Activated CD4-positive, CD25-positive, alpha-beta regulatory T cell treated with anti-CD3 and anti-CD28 coated beads, Interleukin-2, amount 50 U/mL, for 16 hours (primary cell): Measurements from ENCODE around the gene GPC6.

Source experiments
- DNase-seq: peaks from one replicate; pipeline ENCODE4 v3.0.0-alpha.2; 2020; ENCODE audit warnings: low read depth, low spot score

Gene GPC6

GRCh38 chr13:93230261-93230855 lies 3.8 kb downstream of the GPC6 start:
- no peak for DNase-seq

DNA sequence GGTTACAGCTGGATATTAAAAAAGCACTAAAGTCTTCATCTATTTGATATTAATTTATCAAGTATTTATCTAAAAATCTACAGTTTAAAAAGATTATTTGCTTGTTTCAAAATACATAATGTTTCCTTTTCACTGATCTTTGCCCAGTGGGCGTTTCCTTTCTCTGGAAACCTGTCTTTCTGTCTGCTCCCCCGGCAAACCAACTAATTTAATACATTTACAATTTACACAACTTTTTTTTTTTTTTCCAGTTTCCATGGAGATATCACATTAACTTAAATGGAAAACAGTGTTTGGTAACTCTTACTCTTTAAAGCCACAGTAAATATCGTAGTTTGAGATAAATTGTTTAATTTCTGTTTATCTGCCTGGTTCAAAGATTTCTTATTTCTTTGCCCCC lies 5.3 kb downstream of the GPC6 start:
- no peak for DNase-seq

DNA sequence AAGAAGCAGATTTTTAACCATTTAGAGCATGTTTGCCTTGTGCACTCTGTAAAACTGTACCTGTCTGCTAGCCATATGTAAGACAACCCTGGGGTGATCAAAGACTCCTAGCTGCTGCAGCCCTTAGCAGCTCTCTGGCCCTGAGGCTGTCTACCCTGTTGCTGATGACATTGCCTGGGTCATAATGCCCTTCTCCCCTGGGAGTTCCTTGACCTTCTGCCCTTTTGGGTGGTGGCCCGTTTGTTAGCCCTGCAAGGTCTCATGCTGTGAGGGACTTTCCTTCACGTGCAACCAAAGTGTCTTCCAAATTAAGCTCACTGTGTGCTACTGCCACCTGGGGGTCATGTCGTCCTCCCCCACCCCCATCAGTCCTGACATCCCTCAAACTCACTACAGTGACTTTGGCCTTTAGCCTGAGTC lies 7.4 kb downstream of the GPC6 start:
- no peak for DNase-seq

GRCh38 chr13:93234459-93234858 lies 7.9 kb downstream of the GPC6 start:
- DNase-seq = no peak

DNA sequence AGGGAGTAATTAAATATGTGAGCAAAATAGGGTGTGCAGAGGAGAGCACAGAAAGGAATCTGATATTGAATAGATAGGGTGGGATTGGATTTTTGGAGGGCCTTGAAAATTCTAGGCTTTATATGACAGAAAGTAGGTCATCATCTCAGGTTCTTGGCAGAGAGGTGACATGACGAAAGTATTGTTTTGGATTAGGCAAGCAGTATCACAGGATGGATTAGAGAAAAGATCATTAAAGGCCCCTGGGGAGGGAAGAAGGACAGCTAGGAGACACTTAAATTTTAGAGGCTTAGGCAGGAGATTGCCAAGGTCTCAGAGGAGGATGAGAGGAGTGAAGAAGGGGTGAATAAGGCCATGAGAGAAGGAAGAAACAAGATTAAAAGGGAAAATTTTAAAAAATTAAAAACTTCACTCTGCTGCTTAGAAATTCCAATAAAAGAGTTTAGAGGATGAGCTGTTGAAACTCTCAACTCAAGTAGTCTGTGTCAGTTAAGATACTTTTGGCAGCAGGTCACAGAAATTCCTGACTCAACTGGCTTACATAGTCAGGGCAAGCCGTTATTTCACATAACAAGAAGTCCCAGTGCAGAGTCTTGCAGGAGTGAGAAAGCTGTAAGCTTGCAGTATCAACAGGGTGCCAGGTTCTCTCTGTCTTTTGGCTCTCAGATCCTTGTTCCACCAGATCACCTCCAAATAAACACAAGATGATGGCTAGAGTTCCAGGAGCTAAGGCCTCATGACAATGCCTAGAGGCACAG lies 8.8 kb downstream of the GPC6 start:
- DNase-seq = no peak

DNA sequence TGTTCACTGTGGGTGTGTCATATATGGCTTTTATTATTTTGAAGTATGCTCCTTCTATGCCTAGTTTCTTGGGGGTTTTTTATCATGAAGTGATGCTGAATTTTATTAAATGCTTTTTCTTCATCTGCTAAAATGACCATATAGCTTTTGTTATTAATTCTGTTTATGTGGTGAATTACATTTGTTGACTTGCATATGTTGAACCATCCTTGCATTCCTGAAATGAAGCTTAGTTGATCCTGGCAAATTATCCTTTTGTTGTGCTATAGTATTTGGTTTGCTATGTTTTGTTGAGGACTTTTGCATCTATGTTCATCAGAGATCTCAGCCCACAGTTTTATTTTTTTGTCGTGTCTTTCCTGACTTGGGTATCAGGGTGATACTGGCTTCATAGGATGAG lies 12.1 kb downstream of the GPC6 start:
- no peak for DNase-seq

GRCh38 chr13:93243375-93244063 lies 16.9 kb downstream of the GPC6 start:
- no peak for DNase-seq

- no peak for DNase-seq
Observed at GRCh38 chr13:93244141-93244917, 17.7 kb downstream of the GPC6 start.

- no peak for DNase-seq
Observed at GRCh38 chr13:93244918-93245280, 18.3 kb downstream of the GPC6 start.

DNA sequence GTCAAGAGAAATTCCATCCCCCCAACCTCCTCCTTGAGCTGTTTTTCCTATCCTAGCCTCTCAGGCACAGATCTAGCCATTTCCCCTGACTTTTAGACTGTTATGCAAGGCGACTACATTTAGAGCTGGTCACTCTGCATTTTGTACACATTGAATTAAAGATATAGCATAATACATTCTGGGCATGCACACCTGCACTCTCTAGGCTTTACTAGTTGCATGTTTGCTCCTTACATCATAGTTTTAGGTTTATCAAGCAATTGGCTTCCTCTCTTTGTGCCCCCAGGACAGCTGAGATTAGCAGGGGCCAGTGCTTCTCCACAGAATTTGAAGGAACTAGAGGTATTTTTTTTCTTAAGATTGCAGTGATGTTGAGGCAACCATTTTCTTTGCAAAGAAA lies 19.5 kb downstream of the GPC6 start:
- no peak for DNase-seq

GRCh38 chr13:93248627-93249047 lies 22.0 kb downstream of the GPC6 start:
- no peak for DNase-seq

DNA sequence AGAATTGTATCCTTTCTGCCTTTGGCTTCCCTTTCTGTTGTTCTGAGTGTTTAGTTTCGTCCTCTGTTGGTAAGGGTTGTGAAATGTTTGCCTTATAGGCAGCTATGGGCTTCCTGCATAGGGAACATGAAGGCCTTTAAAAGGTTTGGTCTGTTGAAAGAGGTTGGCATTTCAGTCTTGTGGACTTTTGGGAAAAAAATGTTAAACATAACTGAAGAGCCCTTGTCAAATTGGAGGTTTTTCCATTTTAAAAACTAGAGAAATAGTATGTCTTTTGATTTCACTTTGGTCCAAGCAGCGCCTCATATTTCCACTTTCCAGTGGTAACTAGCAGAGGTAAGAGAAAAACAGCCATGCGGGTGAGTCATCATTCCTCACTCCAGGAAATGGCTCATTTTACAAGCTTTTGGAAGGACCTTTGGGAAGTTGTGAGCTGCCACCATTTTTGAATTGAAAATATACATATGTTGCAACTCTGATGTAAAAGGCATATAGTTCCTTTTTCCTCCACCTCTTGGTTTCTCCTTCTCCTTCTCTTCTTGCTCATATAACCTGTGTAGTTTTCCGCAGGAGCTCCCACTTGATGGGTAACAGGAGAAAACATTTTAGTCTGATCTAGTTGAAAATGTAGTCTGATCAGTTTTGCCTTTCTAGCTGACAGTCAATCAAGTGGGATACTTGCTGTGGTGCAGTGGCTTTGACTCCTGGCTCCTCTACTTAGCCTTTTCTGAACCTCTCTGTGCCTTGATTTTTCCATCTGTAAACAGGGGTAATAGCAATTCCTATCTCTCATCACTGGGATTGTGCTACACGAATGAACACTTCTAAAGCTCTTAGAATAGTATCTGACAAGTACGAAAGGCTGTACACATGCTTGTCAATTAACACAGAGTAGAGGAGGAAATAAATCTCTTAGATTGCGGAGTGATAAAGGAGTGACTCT lies 23.0 kb downstream of the GPC6 start:
- DNase-seq = no peak

DNA sequence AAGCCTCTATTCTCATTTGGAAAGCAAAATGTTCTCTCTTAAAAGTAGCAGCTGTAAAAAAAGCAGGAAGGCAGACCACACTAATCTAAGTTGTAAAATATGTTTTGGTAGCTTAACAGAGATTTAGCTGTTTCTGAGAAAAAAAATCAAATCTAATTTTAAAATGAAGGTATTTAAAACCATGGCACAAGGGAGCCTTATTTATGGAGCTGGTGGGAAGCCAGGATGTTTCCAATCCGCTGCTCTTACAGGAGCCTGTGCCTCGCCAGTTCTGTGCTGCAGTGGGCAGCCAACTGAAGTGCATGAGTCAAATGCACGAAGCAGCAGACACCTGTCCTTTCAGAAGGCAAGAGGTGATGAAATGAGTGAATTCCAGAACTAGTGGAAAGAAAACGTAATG lies 28.2 kb downstream of the GPC6 start:
- DNase-seq = no peak

DNA sequence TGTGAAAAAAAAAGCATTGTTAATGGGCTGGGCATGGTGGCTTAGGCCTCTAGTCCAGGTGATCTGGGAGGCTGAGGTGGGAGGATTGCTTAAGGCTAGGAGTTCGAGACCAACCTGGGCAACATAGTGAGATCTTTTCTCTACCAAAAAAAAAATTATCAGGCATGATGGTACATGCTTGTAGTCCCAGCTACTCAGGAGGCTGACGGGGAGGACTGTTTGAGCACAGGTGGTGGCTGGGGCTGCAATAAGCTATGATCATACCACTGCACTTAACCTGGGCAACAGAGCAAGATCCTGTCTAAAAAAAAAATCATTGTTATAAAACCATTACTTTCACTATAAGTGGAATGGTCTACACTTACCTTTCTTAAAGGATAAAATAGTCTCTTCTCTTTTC lies 30.4 kb downstream of the GPC6 start:
- DNase-seq = no peak

GRCh38 chr13:93259527-93260080 lies 33.0 kb downstream of the GPC6 start:
- no peak for DNase-seq

- no peak for DNase-seq
Observed at GRCh38 chr13:93260591-93260990, 34.0 kb downstream of the GPC6 start.

GRCh38 chr13:93262729-93263345 lies 36.2 kb downstream of the GPC6 start:
- DNase-seq = no peak

- DNase-seq = no peak
Observed at GRCh38 chr13:93264876-93265275, 38.3 kb downstream of the GPC6 start.

GRCh38 chr13:93265800-93266199 lies 39.2 kb downstream of the GPC6 start:
- no peak for DNase-seq

DNA sequence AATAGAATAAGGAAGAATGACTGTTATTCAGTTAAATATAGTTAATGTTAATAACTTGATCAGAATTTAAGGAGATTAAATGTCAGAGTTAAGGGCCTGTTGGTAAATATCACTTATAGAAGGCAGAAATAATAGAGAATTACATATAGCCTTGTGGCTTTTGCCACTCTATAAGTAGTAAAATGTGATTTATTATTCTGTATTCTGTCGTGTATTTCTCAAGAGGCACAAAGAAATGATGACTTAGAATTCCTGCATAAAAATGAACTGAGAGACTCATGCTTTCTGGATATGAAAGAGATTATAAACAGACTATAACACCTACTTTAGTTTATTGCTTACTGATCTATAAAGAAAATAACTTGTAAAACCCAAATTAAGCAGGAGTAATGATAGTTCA lies 40.1 kb downstream of the GPC6 start:
- DNase-seq = no peak
